ENCODE measurements around the gene SLIT1.

The SLIT1 gene

GRCh38 chr10:96992721-96993120 is 193.0 kb downstream of the SLIT1 start:
- no peak for DNase-seq

GRCh38 chr10:96991313-96991841 is 194.4 kb downstream of the SLIT1 start:
- no peak for DNase-seq

GRCh38 chr10:96988426-96988825 is 197.3 kb downstream of the SLIT1 start:
- no peak for DNase-seq

- DNase-seq = no peak
These were observed 197.9 kb downstream of the SLIT1 start for GRCh38 chr10:96987842-96988175.

GRCh38 chr10:96987141-96987841 is 198.5 kb downstream of the SLIT1 start:
- no peak for DNase-seq

DNA sequence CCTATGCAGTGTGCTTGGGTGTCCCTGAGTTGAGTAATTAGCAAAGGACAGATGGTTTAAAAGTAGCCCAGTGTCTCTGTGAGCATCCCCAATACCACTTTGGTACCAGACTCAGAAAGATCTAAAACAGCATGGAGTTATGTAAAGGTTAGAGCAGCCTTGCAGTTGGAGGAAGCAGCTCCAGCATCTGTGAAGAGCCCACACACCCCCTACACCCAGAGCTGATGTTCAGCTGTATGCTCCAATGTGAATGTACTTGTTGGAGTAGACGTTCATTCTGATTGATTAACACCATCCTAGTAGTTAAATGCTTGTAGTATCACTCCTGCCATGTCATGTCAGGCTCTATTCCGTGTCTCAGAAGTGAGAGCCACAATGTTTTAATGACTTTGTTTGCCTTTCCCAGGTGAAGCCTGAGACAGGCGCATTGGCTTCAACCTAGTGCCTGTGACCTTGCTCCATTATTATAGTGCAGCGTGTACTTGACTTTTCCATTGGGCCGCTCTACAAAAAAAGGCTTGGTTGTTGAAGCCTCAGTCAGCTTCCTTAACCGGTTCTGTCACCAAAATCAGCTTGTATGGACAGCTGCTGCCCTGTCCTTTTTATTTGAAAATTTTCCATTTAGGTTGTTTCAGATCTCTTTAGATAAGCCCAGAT is 199.4 kb downstream of the SLIT1 start:
- DNase-seq = no peak

GRCh38 chr10:96984541-96985131 is 201.1 kb downstream of the SLIT1 start:
- no peak for DNase-seq

DNA sequence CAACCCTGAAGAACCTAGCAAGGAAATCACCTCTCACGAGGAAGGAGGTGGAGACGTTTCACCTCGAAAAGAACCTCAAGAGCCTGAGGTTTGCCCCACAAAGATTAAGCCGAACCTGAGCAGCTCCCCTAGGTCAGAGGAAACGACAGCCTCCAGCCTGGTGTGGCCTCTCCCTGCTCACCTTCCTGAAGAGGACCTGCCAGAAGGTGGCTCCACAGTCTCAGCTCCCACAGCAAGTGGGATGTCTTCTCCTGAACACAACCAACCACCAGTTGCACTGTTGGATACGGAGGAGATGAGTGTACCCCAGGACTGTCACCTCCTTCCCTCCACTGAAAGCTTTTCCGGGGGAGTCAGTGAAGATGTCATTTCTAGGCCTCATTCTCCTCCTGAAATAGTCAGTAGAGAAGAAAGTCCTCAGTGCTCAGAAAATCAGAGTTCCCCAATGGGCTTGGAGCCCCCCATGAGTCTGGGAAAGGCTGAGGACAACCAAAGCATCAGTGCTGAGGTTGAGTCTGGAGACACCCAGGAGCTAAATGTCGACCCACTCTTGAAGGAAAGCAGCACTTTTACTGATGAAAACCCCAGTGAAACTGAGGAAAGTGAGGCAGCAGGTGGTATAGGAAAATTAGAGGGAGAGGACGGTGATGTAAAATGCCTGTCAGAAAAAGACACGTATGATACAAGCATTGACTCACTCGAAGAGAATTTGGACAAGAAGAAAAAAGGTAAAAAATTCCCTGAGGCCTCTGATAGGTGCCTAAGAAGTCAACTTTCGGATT is 203.4 kb downstream of the SLIT1 start:
- no peak for DNase-seq

GRCh38 chr10:96978621-96979154 is 207.1 kb downstream of the SLIT1 start:
- no peak for DNase-seq

GRCh38 chr10:96975136-96975535 is 210.6 kb downstream of the SLIT1 start:
- no peak for DNase-seq

- DNase-seq = no peak
These were observed 211.7 kb downstream of the SLIT1 start for GRCh38 chr10:96973809-96974747.

- DNase-seq = no peak
These were observed 213.5 kb downstream of the SLIT1 start for GRCh38 chr10:96972264-96972663.

- DNase-seq = no peak
These were observed 214.4 kb downstream of the SLIT1 start for GRCh38 chr10:96971324-96971723.

- no peak for DNase-seq
These were observed 216.9 kb downstream of the SLIT1 start for GRCh38 chr10:96968682-96969423.

DNA sequence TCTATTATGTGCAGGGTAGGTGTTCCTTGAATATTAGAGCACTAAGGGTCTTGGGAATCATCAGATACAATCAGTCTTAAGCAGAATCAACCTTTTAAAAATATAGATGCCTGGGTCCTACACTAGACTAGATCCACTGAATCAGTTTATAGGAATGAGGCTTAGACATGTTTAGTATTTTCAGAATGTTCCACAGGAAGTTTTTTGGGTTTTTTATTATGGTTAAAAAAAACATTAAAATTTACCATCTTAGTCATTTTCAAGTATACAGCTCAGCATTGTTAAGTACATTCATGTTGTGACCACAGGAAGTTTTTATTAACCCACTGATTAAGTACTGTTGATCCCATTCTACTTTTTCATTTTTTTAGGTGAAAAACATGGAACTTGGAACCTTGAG is 217.9 kb downstream of the SLIT1 start:
- DNase-seq = no peak

GRCh38 chr10:96964131-96964530 is 221.6 kb downstream of the SLIT1 start:
- no peak for DNase-seq

DNA sequence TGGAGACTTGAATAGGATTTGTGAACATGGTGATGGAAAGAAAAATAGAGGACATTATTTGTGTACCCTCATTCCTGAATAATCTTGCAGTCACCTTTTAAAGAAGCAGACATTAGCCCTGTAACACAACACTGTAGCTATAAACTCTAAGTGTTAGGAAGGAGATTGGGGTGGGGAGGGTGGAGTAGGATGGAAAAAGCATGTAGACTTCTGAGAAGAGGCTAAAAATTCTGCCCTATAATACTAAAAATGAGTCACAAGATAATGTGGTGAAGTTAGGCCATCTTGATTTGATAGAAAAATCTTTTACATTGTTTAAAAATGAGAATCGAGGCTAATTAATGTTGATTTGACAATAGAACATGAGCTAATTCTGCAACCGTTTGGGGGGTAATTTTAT is 224.9 kb downstream of the SLIT1 start:
- no peak for DNase-seq

DNA sequence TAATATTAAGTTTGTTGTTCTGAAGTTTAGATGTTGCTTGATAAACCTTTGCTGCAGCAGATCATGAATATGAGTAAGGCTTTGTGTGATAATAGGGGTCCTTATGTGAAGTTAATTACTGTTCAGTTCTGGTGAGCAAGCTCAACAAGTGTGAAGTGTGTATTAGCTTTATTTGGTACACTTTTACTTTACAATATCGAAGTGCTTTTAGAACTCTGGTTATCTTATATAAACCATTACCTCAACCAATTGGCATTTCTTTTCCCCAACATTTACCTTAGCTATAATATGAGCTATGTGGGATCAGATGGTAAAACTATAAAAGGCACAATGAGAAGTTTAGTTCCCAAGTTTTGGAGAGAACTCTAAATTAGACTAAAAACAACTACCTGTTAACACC is 226.0 kb downstream of the SLIT1 start:
- no peak for DNase-seq

- no peak for DNase-seq
These were observed 227.7 kb downstream of the SLIT1 start for GRCh38 chr10:96958071-96958470.

GRCh38 chr10:96955794-96956193 is 230.0 kb downstream of the SLIT1 start:
- DNase-seq = no peak

DNA sequence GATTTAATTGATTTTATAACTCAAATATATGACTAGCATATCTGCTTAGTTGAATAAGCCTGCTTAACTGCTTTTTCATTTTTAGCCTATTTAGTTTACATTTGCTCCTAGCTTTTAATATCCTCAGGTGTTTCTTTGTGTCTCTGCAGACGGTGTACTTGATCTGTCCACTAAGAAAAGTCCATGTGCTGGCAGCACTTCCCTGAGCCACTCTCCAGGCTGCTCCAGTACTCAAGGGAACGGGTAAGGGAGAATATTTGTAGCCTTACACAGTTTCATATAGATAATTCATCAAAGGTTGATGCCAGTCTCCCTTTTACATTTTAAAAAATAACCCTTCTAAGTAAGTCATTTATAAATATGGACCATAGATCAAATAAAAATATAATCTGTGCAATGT is 233.8 kb downstream of the SLIT1 start:
- DNase-seq = no peak

Data from NCI-H1930 (cell line).